ENCODE measurements around the gene SHISA2.

DNA sequence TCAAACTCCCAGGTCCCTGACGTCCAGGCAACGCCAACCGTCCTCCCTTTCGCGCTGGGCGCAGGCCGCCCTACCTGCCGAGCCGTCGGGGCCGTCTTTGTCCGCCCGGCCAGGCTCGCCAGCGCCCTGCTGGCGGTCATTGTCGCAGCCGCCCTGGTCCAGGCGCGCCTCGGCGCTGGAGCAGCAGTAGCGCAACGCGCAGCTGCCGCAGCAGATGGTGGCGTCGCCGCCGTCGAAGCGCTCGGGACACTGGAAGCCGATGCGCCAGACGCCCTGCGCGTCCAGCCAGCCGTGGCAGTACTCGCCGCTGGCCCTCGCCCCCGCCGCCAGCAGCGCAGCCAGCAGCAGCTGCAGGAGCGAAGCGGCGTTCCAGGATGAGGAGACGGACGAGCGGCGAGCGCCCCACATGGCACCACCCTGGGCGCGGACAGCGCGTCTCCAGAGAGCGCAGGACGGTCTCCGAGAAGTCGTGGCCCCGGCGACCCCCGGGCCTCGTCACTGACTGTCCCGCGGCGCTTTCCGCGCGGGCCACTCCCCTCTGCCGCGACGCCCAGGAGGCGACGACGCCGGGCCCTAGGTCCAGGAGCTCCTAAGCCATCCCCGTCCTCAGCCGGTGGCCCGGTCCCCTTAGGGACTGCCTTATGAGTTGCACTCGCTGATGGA is 1.1 kb downstream of the SHISA2 start:
- TF ChIP-seq SMAD3 (CRISPR knock-in tag; IDR thresholded peaks at IDR 0.05; ENCODE audit: borderline replicate concordance) = peak; percentile 82; the same call in 1 of the 2 replicates
- TF ChIP-seq KAT7 (CRISPR knock-in tag; IDR thresholded peaks at IDR 0.05; ENCODE audit: borderline replicate concordance) = peak; percentile 96
- 0 out of 2 replicates have a peak, but pooled peaks have one; percentile 68 for TF ChIP-seq TCF7 (CRISPR knock-in tag; IDR thresholded peaks at IDR 0.05; ENCODE audit: low read depth)
- TF ChIP-seq, protein P1, sequence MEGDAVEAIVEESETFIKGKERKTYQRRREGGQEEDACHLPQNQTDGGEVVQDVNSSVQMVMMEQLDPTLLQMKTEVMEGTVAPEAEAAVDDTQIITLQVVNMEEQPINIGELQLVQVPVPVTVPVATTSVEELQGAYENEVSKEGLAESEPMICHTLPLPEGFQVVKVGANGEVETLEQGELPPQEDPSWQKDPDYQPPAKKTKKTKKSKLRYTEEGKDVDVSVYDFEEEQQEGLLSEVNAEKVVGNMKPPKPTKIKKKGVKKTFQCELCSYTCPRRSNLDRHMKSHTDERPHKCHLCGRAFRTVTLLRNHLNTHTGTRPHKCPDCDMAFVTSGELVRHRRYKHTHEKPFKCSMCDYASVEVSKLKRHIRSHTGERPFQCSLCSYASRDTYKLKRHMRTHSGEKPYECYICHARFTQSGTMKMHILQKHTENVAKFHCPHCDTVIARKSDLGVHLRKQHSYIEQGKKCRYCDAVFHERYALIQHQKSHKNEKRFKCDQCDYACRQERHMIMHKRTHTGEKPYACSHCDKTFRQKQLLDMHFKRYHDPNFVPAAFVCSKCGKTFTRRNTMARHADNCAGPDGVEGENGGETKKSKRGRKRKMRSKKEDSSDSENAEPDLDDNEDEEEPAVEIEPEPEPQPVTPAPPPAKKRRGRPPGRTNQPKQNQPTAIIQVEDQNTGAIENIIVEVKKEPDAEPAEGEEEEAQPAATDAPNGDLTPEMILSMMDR (IDR thresholded peaks at IDR 0.05) = no peak
- TF ChIP-seq, protein P2, sequence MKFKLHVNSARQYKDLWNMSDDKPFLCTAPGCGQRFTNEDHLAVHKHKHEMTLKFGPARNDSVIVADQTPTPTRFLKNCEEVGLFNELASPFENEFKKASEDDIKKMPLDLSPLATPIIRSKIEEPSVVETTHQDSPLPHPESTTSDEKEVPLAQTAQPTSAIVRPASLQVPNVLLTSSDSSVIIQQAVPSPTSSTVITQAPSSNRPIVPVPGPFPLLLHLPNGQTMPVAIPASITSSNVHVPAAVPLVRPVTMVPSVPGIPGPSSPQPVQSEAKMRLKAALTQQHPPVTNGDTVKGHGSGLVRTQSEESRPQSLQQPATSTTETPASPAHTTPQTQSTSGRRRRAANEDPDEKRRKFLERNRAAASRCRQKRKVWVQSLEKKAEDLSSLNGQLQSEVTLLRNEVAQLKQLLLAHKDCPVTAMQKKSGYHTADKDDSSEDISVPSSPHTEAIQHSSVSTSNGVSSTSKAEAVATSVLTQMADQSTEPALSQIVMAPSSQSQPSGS (CRISPR knock-in tag; IDR thresholded peaks at IDR 0.05; ENCODE audit: borderline replicate concordance, low read depth) = no peak
- TF ChIP-seq CREB1 (CRISPR knock-in tag; IDR thresholded peaks at IDR 0.05) = peak; percentile 39; the same call in 1 of the 2 replicates
- TF ChIP-seq, protein P3, sequence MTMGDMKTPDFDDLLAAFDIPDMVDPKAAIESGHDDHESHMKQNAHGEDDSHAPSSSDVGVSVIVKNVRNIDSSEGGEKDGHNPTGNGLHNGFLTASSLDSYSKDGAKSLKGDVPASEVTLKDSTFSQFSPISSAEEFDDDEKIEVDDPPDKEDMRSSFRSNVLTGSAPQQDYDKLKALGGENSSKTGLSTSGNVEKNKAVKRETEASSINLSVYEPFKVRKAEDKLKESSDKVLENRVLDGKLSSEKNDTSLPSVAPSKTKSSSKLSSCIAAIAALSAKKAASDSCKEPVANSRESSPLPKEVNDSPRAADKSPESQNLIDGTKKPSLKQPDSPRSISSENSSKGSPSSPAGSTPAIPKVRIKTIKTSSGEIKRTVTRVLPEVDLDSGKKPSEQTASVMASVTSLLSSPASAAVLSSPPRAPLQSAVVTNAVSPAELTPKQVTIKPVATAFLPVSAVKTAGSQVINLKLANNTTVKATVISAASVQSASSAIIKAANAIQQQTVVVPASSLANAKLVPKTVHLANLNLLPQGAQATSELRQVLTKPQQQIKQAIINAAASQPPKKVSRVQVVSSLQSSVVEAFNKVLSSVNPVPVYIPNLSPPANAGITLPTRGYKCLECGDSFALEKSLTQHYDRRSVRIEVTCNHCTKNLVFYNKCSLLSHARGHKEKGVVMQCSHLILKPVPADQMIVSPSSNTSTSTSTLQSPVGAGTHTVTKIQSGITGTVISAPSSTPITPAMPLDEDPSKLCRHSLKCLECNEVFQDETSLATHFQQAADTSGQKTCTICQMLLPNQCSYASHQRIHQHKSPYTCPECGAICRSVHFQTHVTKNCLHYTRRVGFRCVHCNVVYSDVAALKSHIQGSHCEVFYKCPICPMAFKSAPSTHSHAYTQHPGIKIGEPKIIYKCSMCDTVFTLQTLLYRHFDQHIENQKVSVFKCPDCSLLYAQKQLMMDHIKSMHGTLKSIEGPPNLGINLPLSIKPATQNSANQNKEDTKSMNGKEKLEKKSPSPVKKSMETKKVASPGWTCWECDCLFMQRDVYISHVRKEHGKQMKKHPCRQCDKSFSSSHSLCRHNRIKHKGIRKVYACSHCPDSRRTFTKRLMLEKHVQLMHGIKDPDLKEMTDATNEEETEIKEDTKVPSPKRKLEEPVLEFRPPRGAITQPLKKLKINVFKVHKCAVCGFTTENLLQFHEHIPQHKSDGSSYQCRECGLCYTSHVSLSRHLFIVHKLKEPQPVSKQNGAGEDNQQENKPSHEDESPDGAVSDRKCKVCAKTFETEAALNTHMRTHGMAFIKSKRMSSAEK (CRISPR knock-in tag; IDR thresholded peaks at IDR 0.05; ENCODE audit: borderline replicate concordance) = no peak
- TF ChIP-seq GABPB1 (CRISPR knock-in tag; IDR thresholded peaks at IDR 0.05) = no peak

All from WTC11 (cell line).